NB4 (cell line): ENCODE results near the gene MTURN.
"Not testable (repeated sequence)": the region's sequence is repeated elsewhere in the genome, so short reads cannot be mapped to it uniquely, and the experiment has no call there.

ENCODE experiments used
- DNase-seq: peaks from one replicate; pipeline ENCODE4 v3.0.0; 2010; ENCODE audit warnings: low read depth
- H3K4me3 ChIP-seq: one replicate; pipeline ENCODE4 v1.5.1; 2011; ENCODE audit warnings: mild to moderate bottlenecking, low read depth, low read length, moderate library complexity
- MYC ChIP-seq: IDR thresholded peaks from 2 replicates; pipeline ENCODE4 v1.6.1; 2011; ENCODE audit warnings: low read depth, low read length
- POLR2A ChIP-seq: IDR thresholded peaks from 2 replicates; pipeline ENCODE4 v1.6.1; 2011; ENCODE audit warnings: mild to moderate bottlenecking; ENCODE audit not compliant: insufficient read length; ENCODE audit errors: extremely low read depth
- TF ChIP-seq, protein P1 (sequence below): IDR thresholded peaks from 2 replicates; pipeline ENCODE4 v1.6.1; 2011; ENCODE audit warnings: low read depth, low read length
- TF ChIP-seq, protein P2 (sequence below): IDR thresholded peaks from one replicate; pipeline ENCODE4 v1.5.1; 2012; ENCODE audit warnings: low read depth, low read length

Gene MTURN

DNA sequence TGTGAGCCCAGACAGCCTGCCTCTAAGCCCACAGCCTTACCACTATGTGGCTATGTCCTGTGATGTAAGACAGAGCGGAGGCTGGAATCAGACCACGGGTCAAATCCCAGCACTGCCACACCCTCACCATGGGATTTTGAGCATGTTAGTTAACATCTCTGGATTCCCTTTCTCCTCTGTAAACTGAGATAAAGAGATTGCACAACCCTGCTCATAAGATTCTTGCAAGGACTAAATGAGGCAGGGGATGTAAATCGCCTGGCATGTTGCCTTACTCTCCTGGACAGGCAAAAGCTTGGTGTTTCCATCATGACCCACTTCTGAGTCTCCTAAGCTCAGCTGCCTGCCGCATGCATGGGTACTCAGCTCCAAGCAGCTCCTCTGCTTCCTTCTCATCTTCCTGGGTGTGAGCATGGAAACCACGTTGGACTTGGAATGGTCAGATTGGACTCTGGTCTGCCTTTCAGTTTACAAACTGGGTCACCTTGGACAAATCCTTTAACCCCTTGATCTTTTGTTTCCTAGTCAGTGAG is 41.3 kb upstream of the MTURN start:
- no peak overlapping the region for H3K4me3 ChIP-seq
- DNase-seq = no peak
- TF ChIP-seq POLR2A = no peak
- TF ChIP-seq, protein P1, sequence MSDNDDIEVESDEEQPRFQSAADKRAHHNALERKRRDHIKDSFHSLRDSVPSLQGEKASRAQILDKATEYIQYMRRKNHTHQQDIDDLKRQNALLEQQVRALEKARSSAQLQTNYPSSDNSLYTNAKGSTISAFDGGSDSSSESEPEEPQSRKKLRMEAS = no peak
- TF ChIP-seq MYC = no peak
- TF ChIP-seq, protein P2, sequence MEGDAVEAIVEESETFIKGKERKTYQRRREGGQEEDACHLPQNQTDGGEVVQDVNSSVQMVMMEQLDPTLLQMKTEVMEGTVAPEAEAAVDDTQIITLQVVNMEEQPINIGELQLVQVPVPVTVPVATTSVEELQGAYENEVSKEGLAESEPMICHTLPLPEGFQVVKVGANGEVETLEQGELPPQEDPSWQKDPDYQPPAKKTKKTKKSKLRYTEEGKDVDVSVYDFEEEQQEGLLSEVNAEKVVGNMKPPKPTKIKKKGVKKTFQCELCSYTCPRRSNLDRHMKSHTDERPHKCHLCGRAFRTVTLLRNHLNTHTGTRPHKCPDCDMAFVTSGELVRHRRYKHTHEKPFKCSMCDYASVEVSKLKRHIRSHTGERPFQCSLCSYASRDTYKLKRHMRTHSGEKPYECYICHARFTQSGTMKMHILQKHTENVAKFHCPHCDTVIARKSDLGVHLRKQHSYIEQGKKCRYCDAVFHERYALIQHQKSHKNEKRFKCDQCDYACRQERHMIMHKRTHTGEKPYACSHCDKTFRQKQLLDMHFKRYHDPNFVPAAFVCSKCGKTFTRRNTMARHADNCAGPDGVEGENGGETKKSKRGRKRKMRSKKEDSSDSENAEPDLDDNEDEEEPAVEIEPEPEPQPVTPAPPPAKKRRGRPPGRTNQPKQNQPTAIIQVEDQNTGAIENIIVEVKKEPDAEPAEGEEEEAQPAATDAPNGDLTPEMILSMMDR = no peak

DNA sequence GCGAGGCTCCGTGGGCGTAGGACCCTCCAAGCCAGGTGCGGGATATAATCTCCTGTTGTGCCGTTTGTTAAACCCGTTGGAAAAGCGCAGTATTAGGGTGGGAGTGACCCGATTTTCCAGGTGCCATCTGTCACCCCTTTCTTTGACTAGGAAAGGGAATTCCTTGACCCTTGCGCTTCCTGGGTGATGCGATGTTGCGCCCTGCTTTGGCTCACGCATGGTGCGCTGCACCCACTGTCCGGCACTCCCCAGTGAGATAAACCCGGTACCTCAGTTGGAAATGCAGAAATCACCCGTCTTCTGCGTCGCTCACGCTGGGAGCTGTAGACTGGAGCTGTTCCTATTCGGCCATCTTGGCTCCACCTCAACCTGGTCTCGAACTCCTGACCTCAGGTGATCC is 36.2 kb upstream of the MTURN start:
- not testable (repeated sequence) for DNase-seq, H3K4me3 ChIP-seq

DNA sequence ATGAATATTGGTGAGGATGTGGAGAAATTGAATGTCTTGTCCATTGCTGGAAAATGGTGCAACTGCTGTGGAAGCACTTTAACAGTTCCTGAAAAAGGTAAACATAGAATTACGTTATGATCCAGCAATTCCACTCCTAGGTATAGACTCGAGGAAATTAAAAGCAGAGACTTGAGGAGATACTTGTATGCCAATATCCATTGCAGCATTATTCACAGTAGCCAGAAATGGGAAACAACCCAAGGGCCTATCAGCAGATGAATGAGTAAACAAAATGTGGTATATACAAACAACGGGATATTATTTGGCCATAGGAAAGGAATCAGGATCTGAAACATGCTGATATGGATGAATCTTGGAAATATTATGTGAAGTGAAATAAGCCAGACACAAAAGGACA is 32.5 kb upstream of the MTURN start:
- no peak overlapping the region for H3K4me3 ChIP-seq
- no peak for DNase-seq
- no peak for TF ChIP-seq POLR2A
- TF ChIP-seq, protein P1 = no peak
- TF ChIP-seq, protein P2 = no peak
- no peak for TF ChIP-seq MYC

DNA sequence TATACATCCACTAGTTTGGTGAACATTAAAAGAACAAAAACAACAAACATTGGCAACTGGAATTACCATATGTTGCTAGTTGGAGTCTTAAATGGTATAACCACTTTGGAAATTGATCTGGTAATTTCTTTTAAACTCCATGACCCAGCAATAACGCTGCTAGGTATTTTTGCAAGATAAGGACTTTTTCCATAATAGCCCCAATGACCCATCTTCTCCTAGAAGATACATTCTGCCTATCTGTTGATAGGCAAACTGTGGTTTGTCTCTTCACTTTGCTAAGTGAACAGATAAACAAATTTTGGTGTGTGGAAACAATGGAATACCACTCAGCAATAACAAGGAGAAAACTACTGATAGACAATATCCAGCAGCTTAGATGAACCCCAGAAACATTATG is 30.6 kb upstream of the MTURN start:
- no peak overlapping the region for H3K4me3 ChIP-seq
- no peak for DNase-seq
- TF ChIP-seq, protein P2 = no peak

DNA sequence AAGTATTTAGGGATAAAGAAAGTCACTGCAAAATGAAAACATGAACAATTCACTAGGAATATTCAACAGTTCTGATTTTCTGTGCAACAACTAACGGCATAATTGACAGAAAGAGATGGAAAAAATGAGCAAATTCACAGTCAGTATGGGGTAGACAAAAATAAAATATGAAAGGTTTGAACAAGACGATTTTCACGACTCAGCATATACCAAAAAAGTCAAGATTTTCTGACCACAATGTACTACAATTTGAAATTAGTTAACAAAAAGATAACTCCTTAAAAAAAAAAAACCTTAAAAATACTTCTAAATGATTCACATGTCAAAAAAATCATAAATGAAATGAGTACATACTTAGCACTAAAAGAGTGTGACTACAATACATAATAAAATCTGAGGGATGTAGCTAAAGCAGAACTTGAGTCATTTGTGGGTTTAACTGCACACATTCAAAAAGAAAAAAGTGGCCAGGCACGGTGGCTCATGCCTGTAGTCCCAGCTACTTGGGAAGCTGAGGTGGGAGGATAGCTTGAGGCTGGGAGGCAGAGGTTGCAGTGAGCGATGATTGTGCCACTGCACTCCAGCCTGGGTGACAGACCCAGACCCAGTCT is 22.6 kb upstream of the MTURN start:
- no peak for TF ChIP-seq MYC
- H3K4me3 ChIP-seq = no peak overlapping the region
- DNase-seq = peak; percentile 12

DNA sequence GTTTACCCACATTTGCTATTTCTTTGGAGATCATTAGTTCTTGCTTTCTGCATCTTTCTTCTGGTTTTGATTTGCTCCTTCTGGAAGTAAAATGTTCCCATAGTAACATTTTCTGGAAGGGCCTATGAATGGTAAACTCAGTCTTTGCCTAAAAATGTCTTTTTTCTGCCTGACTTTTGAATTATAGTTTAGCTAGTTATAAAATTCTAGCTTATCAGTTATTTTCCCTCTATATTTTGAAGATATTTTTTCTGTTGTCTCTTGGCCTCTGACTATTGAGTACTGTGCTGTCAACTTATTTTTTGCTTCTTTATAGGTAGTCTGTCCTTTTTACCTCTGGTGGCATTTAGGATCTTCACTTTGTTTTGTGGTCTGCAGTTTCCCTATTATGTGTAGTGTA is 21.6 kb upstream of the MTURN start:
- TF ChIP-seq MYC (no peak), POLR2A (no peak)
- TF ChIP-seq, protein P1 = no peak
- TF ChIP-seq, protein P2 = no peak
- DNase-seq = no peak
- H3K4me3 ChIP-seq = no peak overlapping the region

DNA sequence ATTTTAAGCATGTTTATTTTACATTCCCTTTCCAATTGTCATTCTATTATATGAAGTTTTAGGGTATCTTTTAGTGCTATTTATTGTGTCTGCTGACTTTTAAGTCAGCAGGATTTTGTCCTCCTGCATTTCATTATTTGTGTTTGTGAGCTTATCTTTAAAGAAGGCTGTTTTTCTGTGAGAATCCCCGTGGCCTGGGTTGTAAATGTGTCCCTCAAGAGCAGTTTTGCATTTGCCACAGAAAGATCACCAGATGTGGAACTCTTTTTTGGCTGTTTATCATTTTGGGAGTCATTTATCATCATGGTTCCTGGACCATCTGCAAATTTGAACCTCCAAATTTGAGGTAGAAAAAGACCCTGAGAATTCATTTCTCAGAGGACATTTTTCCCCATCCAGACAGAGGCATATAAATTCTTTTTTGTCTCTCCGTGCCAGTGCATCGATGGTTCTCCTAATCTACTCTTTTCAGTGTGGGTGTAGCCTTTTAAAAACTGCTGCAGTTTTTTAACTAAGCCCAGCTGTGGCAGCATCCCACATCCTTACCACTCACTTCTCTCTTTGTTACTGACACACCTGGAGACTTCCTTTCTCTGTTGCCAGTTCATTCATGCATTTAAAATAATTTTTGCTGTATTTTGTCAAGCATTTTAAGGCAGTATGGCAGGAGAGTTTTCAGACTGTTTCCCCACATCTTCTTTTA is 20.1 kb upstream of the MTURN start:
- TF ChIP-seq MYC = no peak
- TF ChIP-seq, protein P1 = no peak
- TF ChIP-seq, protein P2 = no peak
- TF ChIP-seq POLR2A = no peak
- no peak overlapping the region for H3K4me3 ChIP-seq
- DNase-seq = no peak
